WTC11 (cell line): ENCODE results near the gene NOL7. TPM values are rescaled to one million over a fixed set of nuclear protein-coding genes. Genes with fewer than 3 reads are reported as not detected.

Experiments used
- FOXJ3 ChIP-seq: sonication (generic); formaldehyde crosslinking; IDR thresholded peaks from 2 replicates; pipeline ENCODE4 v1.9.0; 2021; ENCODE audit warnings: missing genetic modification reagents, mild to moderate bottlenecking, borderline replicate concordance
- NR2C2 ChIP-seq: sonication (generic); formaldehyde crosslinking; IDR thresholded peaks from 2 replicates; pipeline ENCODE4 v1.8.0; 2022; ENCODE audit warnings: mild to moderate bottlenecking, missing genetic modification reagents
- ZNF317 ChIP-seq: sonication (generic); formaldehyde crosslinking; IDR thresholded peaks from 2 replicates; pipeline ENCODE4 v1.8.1; 2023; ENCODE audit warnings: low read depth, mild to moderate bottlenecking, moderate library complexity, missing genetic modification reagents, borderline replicate concordance
- total RNA-seq: library from RNA; stranded (reverse); gene quantifications from 3 replicates; pipeline ENCODE4 v1.2.3, GENCODE V29; 2021
- TF ChIP-seq, protein P1 (sequence below): sonication (generic); formaldehyde crosslinking; IDR thresholded peaks from 2 replicates; pipeline ENCODE4 v1.8.1; 2023; ENCODE audit warnings: mild to moderate bottlenecking, missing genetic modification reagents, moderate library complexity

The NOL7 gene
- total RNA-seq, 1 experiment from 2014 or later: 76.1 TPM

DNA sequence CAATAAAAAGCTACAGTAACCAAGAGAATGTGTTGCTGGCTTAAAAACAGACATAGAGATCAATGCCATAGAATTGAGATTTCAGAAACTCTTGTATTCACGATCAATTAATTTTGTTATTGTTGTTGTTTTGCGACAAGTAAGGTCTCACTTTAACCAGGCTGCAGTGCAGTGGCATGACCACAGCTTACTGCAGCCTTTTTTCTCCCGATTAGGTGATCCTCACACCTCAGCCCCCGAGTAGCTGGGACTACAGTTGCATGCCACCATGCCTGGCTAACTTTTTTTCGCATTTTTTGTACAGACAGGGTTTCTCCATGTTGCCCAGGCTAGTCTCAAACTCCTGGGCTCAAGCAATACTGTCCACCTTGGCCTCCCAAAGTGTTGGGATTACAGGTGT, 54.3 kb downstream of the NOL7 start (continued):
- TF ChIP-seq NR2C2 (CRISPR knock-in tag) (no peak), ZNF317 (no peak), FOXJ3 (CRISPR knock-in tag) (no peak)
- TF ChIP-seq, protein P1, sequence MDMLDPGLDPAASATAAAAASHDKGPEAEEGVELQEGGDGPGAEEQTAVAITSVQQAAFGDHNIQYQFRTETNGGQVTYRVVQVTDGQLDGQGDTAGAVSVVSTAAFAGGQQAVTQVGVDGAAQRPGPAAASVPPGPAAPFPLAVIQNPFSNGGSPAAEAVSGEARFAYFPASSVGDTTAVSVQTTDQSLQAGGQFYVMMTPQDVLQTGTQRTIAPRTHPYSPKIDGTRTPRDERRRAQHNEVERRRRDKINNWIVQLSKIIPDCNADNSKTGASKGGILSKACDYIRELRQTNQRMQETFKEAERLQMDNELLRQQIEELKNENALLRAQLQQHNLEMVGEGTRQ (CRISPR knock-in tag): no peak

Other genes with a start within 250 kb of the NOL7 start
- gene GFOD1, start 127.7 kb upstream of the NOL7 start, total RNA-seq: 5.2 to 8.5 TPM (median 5.8 TPM) in 3 replicates
- gene SIRT5, start 40.7 kb upstream of the NOL7 start, total RNA-seq: 11.8 to 16.3 TPM (median 15.5 TPM) in 3 replicates
- 31.5 to 33.4 TPM (median 33.4 TPM) in 3 replicates for gene RANBP9, start 96.5 kb downstream of the NOL7 start, total RNA-seq
- gene MCUR1, start 199.2 kb downstream of the NOL7 start, total RNA-seq: 28.1 to 31.6 TPM (median 30.4 TPM) in 3 replicates